ENCODE data around the gene FBRSL1. TPM values are rescaled to one million over a fixed set of nuclear protein-coding genes. Genes with fewer than 3 reads are reported as not detected.

Gene FBRSL1
- total and polyA plus RNA-seq, 2 donors from 2014 or later: 23.8 to 44.7 TPM

GRCh38 chr12:132513458-132514135 is 23.6 kb downstream of the FBRSL1 start:
- Histone ChIP-seq H3K4me3 (ENCODE audit: low read length in 3 of 3) (no peak overlapping the region), H3K36me3 (ENCODE audit: control insufficient read depth in 2 of 3, insufficient read depth in 3 of 3, low read length in 3 of 3) (peaks cover 5 to 9% (median 6%) of the 10 kb centered on the region in 3 donors), H3K9me3 (ENCODE audit: control insufficient read depth in 2 of 3, insufficient read depth in 1 of 3, low read length in 3 of 3) (no peaks in the 10 kb centered on the region), H3K9ac (ENCODE audit: low read length in 3 of 3) (no peak overlapping the region), H3K27ac (ENCODE audit: low read depth in 2 of 2, low read length in 2 of 2) (no peak overlapping the region), H3K27me3 (ENCODE audit: control insufficient read depth, insufficient read depth, low read length) (no peaks in the 10 kb centered on the region), H3K4me1 (ENCODE audit: control insufficient read depth in 2 of 3, insufficient read depth in 2 of 3, low read depth in 1 of 3, low read length in 3 of 3) (peaks cover 5 to 28% (median 19%) of the 10 kb centered on the region in 3 donors)
- TF ChIP-seq, protein P1, sequence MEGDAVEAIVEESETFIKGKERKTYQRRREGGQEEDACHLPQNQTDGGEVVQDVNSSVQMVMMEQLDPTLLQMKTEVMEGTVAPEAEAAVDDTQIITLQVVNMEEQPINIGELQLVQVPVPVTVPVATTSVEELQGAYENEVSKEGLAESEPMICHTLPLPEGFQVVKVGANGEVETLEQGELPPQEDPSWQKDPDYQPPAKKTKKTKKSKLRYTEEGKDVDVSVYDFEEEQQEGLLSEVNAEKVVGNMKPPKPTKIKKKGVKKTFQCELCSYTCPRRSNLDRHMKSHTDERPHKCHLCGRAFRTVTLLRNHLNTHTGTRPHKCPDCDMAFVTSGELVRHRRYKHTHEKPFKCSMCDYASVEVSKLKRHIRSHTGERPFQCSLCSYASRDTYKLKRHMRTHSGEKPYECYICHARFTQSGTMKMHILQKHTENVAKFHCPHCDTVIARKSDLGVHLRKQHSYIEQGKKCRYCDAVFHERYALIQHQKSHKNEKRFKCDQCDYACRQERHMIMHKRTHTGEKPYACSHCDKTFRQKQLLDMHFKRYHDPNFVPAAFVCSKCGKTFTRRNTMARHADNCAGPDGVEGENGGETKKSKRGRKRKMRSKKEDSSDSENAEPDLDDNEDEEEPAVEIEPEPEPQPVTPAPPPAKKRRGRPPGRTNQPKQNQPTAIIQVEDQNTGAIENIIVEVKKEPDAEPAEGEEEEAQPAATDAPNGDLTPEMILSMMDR (IDR thresholded peaks at IDR 0.05; ENCODE audit: borderline replicate concordance, extremely low read depth, insufficient read depth): no peak
- intact Hi-C loops (cut with DNase I): no loop called here
- FAIRE-seq (no peak), DNase-seq (no peak)

DNA sequence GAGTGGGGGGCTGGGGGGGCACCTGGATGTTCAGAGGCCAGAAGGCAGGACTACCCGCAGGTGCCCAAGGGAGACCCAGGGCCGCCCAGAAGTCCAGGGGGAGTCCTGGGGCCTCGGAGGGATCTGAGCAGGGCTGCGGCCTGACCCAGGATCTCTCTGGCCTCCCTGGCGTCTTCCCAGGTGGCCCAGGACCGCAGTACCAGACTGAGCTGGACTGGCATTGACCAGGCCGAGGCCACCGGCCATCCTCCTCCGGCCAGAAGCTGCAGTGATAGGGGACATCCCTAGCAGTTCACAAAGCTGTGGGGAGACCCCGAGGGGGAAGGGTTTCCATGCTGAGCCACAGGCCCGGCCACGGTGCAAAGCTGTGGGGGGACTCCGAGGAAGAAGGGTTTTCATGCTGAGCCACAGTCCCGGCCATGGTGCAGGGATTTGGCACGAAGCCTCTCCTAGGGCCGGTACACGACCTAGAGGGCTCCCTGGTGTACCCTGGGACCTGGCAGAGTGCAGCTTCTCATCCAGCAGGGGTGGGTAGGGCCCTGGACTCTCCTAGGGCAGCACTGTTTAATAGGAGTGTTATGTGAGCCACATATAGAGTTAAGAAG is 24.4 kb downstream of the FBRSL1 start:
- Histone ChIP-seq H3K36me3 (ENCODE audit: control insufficient read depth in 2 of 3, insufficient read depth in 3 of 3, low read length in 3 of 3) (peaks cover 5 to 12% (median 7%) of the 10 kb centered on the region in 3 donors), H3K9ac (ENCODE audit: low read length in 3 of 3) (no peak overlapping the region), H3K27me3 (ENCODE audit: control insufficient read depth, insufficient read depth, low read length) (no peaks in the 10 kb centered on the region), H3K4me3 (ENCODE audit: low read length in 3 of 3) (no peak overlapping the region), H3K4me1 (ENCODE audit: control insufficient read depth in 2 of 3, insufficient read depth in 2 of 3, low read depth in 1 of 3, low read length in 3 of 3) (peaks cover 5 to 29% (median 19%) of the 10 kb centered on the region in 3 donors), H3K9me3 (ENCODE audit: control insufficient read depth in 2 of 3, insufficient read depth in 1 of 3, low read length in 3 of 3) (peaks cover 0 to 3% (median 0%) of the 10 kb centered on the region in 3 donors), H3K27ac (ENCODE audit: low read depth in 2 of 2, low read length in 2 of 2) (no peak overlapping the region)
- intact Hi-C loops (cut with DNase I): no loop called here
- TF ChIP-seq, protein P1 (IDR thresholded peaks at IDR 0.05; ENCODE audit: borderline replicate concordance, extremely low read depth, insufficient read depth): no peak
- no peak for DNase-seq
- FAIRE-seq: no peak

- peaks cover 5 to 12% (median 7%) of the 10 kb centered on the region in 3 donors for H3K36me3 ChIP-seq (ENCODE audit: control insufficient read depth in 2 of 3, insufficient read depth in 3 of 3, low read length in 3 of 3)
- H3K27me3 ChIP-seq (ENCODE audit: control insufficient read depth, insufficient read depth, low read length): no peaks in the 10 kb centered on the region
- peaks cover 5 to 29% (median 19%) of the 10 kb centered on the region in 3 donors for H3K4me1 ChIP-seq (ENCODE audit: control insufficient read depth in 2 of 3, insufficient read depth in 2 of 3, low read depth in 1 of 3, low read length in 3 of 3)
- FAIRE-seq: no peak
- no peak overlapping the region for H3K27ac ChIP-seq (ENCODE audit: low read depth in 2 of 2, low read length in 2 of 2)
- intact Hi-C loops (cut with DNase I): no loop called here
- H3K4me3 ChIP-seq (ENCODE audit: low read length in 3 of 3): no peak overlapping the region
- TF ChIP-seq, protein P1 (IDR thresholded peaks at IDR 0.05; ENCODE audit: borderline replicate concordance, extremely low read depth, insufficient read depth): no peak
- no peak for DNase-seq
- H3K9me3 ChIP-seq (ENCODE audit: control insufficient read depth in 2 of 3, insufficient read depth in 1 of 3, low read length in 3 of 3): peaks cover 0 to 3% (median 0%) of the 10 kb centered on the region in 3 donors
- H3K9ac ChIP-seq (ENCODE audit: low read length in 3 of 3): no peak overlapping the region
Measured at GRCh38 chr12:132514838-132515237, 24.9 kb downstream of the FBRSL1 start.
